WTC11 (cell line): ENCODE measurements around the gene ANTKMT. TPM values are rescaled to one million over a fixed set of nuclear protein-coding genes. Genes with fewer than 3 reads are reported as not detected.

Source experiments
- ATAC-seq: fragments of 200-7000 bp; cut with Tn5 transposase; 2 replicates; pipeline ENCODE4 v1.10.0; 2021; ENCODE audit warnings: mild to moderate bottlenecking, moderate library complexity
- CTCF ChIA-PET: fragments of 300-600 bp; sonication (Branson Sonifier 250); formaldehyde crosslinking; loops from one replicate; lab custom pipeline; 2021; ENCODE audit warnings: antibody characterized with exemption; lab: Charles Lee
- POLR2A ChIA-PET: fragments of 350-600 bp; sonication (Branson Sonifier 250); formaldehyde crosslinking; loops from one replicate; lab custom pipeline; 2021; ENCODE audit warnings: antibody characterized with exemption; lab: Charles Lee
- DNase-seq: peaks from one replicate; pipeline ENCODE4 v3.0.0; 2021; ENCODE audit warnings: low spot score
- H3K27ac Mint-ChIP-seq: 2 replicates; pipeline ENCODE4 v1.8.0; 2021; ENCODE audit warnings: mixed read lengths
- H3K27me3 Mint-ChIP-seq: 2 replicates; pipeline ENCODE4 v1.8.0; 2021; ENCODE audit warnings: low read depth, mild to moderate bottlenecking, moderate library complexity, mixed read lengths
- H3K36me3 Mint-ChIP-seq: 2 replicates; pipeline ENCODE4 v1.8.0; 2021; ENCODE audit warnings: mixed read lengths
- H3K4me1 Mint-ChIP-seq: 2 replicates; pipeline ENCODE4 v1.8.0; 2022; ENCODE audit warnings: mixed read lengths
- H3K4me3 Mint-ChIP-seq: 2 replicates; pipeline ENCODE4 v1.8.0; 2021; ENCODE audit warnings: mild to moderate bottlenecking, moderate library complexity, mixed read lengths
- H3K9me3 Mint-ChIP-seq: 2 replicates; pipeline ENCODE4 v1.8.0; 2021; ENCODE audit warnings: mixed read lengths
- ELF4 ChIP-seq: sonication (generic); formaldehyde crosslinking; IDR thresholded peaks from 2 replicates; pipeline ENCODE4 v1.8.1; 2022; ENCODE audit warnings: low read depth, mild to moderate bottlenecking, moderate library complexity, missing genetic modification reagents
- EMX1 ChIP-seq: fragments of 250-450 bp; sonication (Bioruptor Pico); IDR thresholded peaks from 2 replicates; pipeline ENCODE4 v1.8.0; 2021; ENCODE audit warnings: mild to moderate bottlenecking
- ETV6 ChIP-seq: sonication (generic); formaldehyde crosslinking; IDR thresholded peaks from 2 replicates; pipeline ENCODE4 v1.8.1; 2022; ENCODE audit warnings: mild to moderate bottlenecking, missing genetic modification reagents
- FOXP1 ChIP-seq: sonication (generic); formaldehyde crosslinking; IDR thresholded peaks from 2 replicates; pipeline ENCODE4 v1.8.0; 2022; ENCODE audit warnings: missing genetic modification reagents, mild to moderate bottlenecking, moderate library complexity, borderline replicate concordance
- HMGA2 ChIP-seq: fragments of 250-450 bp; sonication (Bioruptor Pico); IDR thresholded peaks from 2 replicates; pipeline ENCODE4 v1.4.0; 2021; ENCODE audit warnings: mild to moderate bottlenecking, moderate library complexity
- IRF2 ChIP-seq: sonication (generic); formaldehyde crosslinking; IDR thresholded peaks from 2 replicates; pipeline ENCODE4 v1.8.0; 2022; ENCODE audit warnings: low read depth, missing genetic modification reagents, borderline replicate concordance
- JAZF1 ChIP-seq: fragments of 250-450 bp; sonication (Bioruptor Pico); IDR thresholded peaks from 2 replicates; pipeline ENCODE4 v1.9.0; 2021; ENCODE audit warnings: moderate library complexity, mild to moderate bottlenecking, inconsistent platforms
- MXD4 ChIP-seq: fragments of 250-450 bp; sonication (Bioruptor Pico); IDR thresholded peaks from 2 replicates; pipeline ENCODE4 v1.8.0; 2021; ENCODE audit warnings: mild to moderate bottlenecking, moderate library complexity, borderline replicate concordance
- NFYB ChIP-seq: sonication (generic); formaldehyde crosslinking; conservative IDR thresholded peaks from 2 replicates; pipeline ENCODE4 v1.8.0; 2022; ENCODE audit warnings: low read depth, missing genetic modification reagents
- OVOL2 ChIP-seq: fragments of 250-450 bp; sonication (Bioruptor Pico); IDR thresholded peaks from 2 replicates; pipeline ENCODE4 v1.9.0; 2021; ENCODE audit warnings: mild to moderate bottlenecking, borderline replicate concordance
- SMAD4 ChIP-seq: sonication (generic); formaldehyde crosslinking; IDR thresholded peaks from 2 replicates; pipeline ENCODE4 v1.8.0; 2022; ENCODE audit warnings: mild to moderate bottlenecking, missing genetic modification reagents
- TEAD4 ChIP-seq: sonication (generic); formaldehyde crosslinking; IDR thresholded peaks from 2 replicates; pipeline ENCODE4 v1.8.0; 2022; ENCODE audit warnings: mild to moderate bottlenecking, missing genetic modification reagents
- ZBTB21 ChIP-seq: sonication (generic); formaldehyde crosslinking; IDR thresholded peaks from 2 replicates; pipeline ENCODE4 v1.8.1; 2023; ENCODE audit warnings: mild to moderate bottlenecking, missing genetic modification reagents, borderline replicate concordance
- ZNF232 ChIP-seq: sonication (generic); formaldehyde crosslinking; IDR thresholded peaks from 2 replicates; pipeline ENCODE4 v1.8.0; 2022; ENCODE audit warnings: mild to moderate bottlenecking, missing genetic modification reagents
- ZNF671 ChIP-seq: fragments of 250-450 bp; sonication (Bioruptor Pico); IDR thresholded peaks from 2 replicates; pipeline ENCODE4 v1.8.0; 2021; ENCODE audit warnings: mild to moderate bottlenecking
- total RNA-seq: library from RNA; stranded (reverse); gene quantifications from 3 replicates; pipeline ENCODE4 v1.2.3, GENCODE V29; 2021
- TF ChIP-seq, protein P1 (sequence below): sonication (generic); formaldehyde crosslinking; IDR thresholded peaks from 2 replicates; pipeline ENCODE4 v1.8.1; 2022; ENCODE audit warnings: missing genetic modification reagents, borderline replicate concordance
- TF ChIP-seq, protein P2 (sequence below): sonication (generic); formaldehyde crosslinking; IDR thresholded peaks from 2 replicates; pipeline ENCODE4 v1.8.0; 2023; ENCODE audit warnings: missing genetic modification reagents
- TF ChIP-seq, protein P3 (sequence below): sonication (generic); formaldehyde crosslinking; IDR thresholded peaks from 2 replicates; pipeline ENCODE4 v1.8.1; 2023; ENCODE audit warnings: mild to moderate bottlenecking, missing genetic modification reagents, moderate library complexity

The ANTKMT gene
- total RNA-seq, 1 experiment from 2014 or later = 40.6 TPM

DNA sequence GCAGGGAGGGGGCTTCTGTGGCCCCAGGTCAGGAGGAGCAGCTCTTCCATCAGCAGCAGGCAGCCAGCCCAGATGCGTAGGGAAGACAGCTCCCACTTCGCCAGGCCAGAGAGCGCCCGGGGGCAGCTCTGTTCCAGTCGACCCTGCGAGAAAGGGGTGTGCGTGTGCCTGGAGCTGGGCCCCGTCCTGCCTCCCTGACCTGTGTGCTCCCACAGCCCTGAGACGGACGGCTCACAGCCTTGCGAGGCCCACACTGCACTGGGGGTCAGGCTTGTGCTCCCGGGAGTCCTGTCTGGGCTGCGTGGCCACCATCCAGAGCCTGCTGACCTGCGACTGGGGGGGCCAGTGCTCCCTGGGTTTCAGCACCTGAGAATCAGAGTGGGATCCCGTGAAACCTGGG, 39.1 kb downstream of the ANTKMT start:
- POLR2A ChIA-PET = no interaction called here
- Mint-ChIP-seq H3K4me3 (no peak overlapping the region), H3K4me1 (no peaks in the 10 kb centered on the region), H3K9me3 (peaks cover 5% of the 10 kb centered on the region), H3K36me3 (no peaks in the 10 kb centered on the region; the same call in 1 of the 2 replicates), H3K27ac (no peak overlapping the region), H3K27me3 (peaks cover 6% of the 10 kb centered on the region; the same call in 1 of the 2 replicates)
- CTCF ChIA-PET = interaction anchor here (0.9 to 1.6 kb wide), 6 partner anchors 14 to 47 kb away, joined by 3 to 4 read pairs (median 4); partner anchors contain the start of gene CIAO3
- ATAC-seq = no peak
- TF ChIP-seq, protein P1, sequence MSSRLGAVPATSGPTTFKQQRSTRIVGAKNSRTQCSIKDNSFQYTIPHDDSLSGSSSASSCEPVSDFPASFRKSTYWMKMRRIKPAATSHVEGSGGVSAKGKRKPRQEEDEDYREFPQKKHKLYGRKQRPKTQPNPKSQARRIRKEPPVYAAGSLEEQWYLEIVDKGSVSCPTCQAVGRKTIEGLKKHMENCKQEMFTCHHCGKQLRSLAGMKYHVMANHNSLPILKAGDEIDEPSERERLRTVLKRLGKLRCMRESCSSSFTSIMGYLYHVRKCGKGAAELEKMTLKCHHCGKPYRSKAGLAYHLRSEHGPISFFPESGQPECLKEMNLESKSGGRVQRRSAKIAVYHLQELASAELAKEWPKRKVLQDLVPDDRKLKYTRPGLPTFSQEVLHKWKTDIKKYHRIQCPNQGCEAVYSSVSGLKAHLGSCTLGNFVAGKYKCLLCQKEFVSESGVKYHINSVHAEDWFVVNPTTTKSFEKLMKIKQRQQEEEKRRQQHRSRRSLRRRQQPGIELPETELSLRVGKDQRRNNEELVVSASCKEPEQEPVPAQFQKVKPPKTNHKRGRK (CRISPR knock-in tag) = no peak
- TF ChIP-seq HMGA2 (CRISPR knock-in tag) (no peak), IRF2 (CRISPR knock-in tag) (no peak), ZNF671 (CRISPR knock-in tag) (no peak), NFYB (CRISPR knock-in tag) (no peak)
- TF ChIP-seq, protein P2, sequence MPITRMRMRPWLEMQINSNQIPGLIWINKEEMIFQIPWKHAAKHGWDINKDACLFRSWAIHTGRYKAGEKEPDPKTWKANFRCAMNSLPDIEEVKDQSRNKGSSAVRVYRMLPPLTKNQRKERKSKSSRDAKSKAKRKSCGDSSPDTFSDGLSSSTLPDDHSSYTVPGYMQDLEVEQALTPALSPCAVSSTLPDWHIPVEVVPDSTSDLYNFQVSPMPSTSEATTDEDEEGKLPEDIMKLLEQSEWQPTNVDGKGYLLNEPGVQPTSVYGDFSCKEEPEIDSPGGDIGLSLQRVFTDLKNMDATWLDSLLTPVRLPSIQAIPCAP (CRISPR knock-in tag) = no peak
- no peak for DNase-seq

DNA sequence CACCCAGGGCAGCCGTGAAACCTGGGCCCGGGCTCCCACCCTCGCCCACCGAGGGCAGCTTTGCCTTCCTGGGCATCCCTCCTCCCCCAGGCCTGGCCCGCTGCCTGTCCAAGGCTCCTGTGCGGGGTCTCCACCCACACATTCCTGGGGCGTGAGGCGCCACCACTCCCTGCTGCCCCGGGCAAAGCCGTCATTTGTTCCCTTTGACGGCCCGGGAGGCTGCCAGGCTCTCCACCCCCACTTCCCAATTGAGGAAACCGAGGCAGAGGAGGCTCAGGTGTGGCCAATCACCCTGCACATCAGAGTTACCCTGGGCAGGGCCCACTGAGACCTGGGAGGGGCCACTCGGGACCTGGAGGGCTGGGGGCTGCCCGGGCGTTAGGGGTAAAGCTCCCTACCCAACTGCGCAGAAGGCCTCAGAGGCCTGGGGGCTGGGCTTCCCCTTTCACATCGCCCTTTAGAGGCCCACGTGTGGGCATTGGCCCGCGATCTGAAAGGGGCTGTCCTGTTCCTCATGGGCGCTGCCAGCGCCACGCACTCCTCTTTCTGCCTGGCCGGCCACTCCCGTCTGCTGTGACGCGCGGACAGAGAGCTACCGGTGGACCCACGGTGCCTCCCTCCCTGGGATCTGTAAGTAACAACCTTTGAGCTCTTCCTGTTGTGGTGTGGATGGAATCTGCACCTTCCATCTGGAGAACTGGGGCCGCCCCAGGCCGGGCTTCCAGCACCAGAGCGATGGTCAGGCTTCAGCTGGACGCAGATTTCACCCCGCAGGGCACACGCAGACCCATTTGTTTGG, 39.8 kb downstream of the ANTKMT start, which contains the start of gene MSLN:
Gene MSLN, plus strand, starts transcription at position 190 of the 799 bp plus-strand sequence. CDS start 1,947 bp downstream, outside the sequence.
- Mint-ChIP-seq H3K4me1 (no peaks in the 10 kb centered on the region), H3K27ac (peak within 1 kb of the TSS; percentile 60; the same call in 1 of the 2 replicates), H3K27me3 (peaks cover 6% of the 10 kb centered on the region; the same call in 1 of the 2 replicates), H3K36me3 (no peaks in the 10 kb centered on the region; the same call in 1 of the 2 replicates), H3K4me3 (no peak within 1 kb of the TSS), H3K9me3 (peaks cover 5% of the 10 kb centered on the region)
- ATAC-seq (no peak), DNase-seq (no peak)
- TF ChIP-seq ETV6 (CRISPR knock-in tag) = no peak
- ChIA-PET POLR2A (interaction anchor here (0.7 kb wide), 1 partner anchor 20 kb away, joined by 3 read pairs; the partner anchor contains the start of gene CIAO3), CTCF (interaction anchor here (0.7 to 2.2 kb wide), 8 partner anchors 9 to 297 kb away, joined by 3 to 11 read pairs (median 4); partner anchors contain the start of genes CHTF18, CIAO3 and RPUSD1)

DNA sequence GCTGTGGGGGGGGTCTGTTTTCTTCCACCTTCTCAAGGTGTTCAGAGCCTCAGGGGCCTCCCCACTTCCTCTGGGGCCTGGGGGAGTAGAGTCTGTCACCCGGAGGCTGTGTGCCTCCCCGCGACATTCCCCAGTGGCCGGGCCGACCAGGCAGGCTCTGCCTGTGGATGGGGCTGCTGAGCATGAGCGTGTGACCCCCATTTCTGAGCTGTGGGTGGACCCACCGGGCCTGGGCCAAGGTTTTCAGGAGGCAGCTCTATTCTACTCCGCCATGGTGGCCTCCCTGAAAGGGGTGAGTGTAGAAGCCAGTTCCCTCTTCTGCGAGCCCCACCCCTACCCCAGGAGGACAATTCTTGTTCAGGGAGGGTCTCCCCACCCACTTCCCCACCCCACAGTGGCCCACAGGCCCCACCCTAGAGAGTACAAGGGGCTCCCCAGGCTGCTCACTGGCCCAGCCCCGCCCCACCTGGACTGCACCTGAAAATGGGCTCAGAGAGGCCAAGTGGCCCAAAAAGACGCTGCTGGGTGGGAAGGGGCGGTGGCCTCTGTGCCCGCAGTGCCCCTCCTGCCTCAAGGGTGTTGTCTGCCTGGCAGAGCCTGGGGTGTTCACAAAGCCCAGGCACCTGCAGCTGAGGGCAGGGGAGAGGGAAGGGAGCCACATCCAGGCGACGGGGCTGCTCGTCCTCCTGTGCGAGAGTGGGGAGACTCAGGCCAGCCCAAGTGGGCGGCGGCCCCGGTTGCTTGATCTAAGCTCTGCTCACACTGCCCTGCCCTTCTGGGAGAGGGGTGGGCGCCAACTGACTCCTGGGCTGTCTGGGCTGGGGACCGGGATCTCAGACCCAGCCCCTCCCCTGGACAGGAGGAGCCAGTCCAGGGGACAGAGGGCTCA, 40.9 kb downstream of the ANTKMT start:
- no peaks in the 10 kb centered on the region for H3K4me1 Mint-ChIP-seq
- H3K36me3 Mint-ChIP-seq = no peaks in the 10 kb centered on the region
- no peak overlapping the region for H3K4me3 Mint-ChIP-seq
- no peaks in the 10 kb centered on the region for H3K27me3 Mint-ChIP-seq
- peak; percentile 29; the same call in 1 of the 2 replicates for ATAC-seq
- POLR2A ChIA-PET = no interaction called here
- H3K27ac Mint-ChIP-seq = no peak overlapping the region
- CTCF ChIA-PET = interaction anchor here (0.6 to 2.2 kb wide), 9 partner anchors 11 to 296 kb away, joined by 3 to 11 read pairs (median 3); partner anchors contain the start of genes CHTF18, CIAO3 and RPUSD1
- no peak for DNase-seq
- TF ChIP-seq MXD4 (CRISPR knock-in tag) (no peak), NFYB (CRISPR knock-in tag) (no peak), FOXP1 (CRISPR knock-in tag) (0 out of 2 replicates have a peak, but pooled peaks have one; percentile 47), EMX1 (no peak)
- no peaks in the 10 kb centered on the region for H3K9me3 Mint-ChIP-seq

DNA sequence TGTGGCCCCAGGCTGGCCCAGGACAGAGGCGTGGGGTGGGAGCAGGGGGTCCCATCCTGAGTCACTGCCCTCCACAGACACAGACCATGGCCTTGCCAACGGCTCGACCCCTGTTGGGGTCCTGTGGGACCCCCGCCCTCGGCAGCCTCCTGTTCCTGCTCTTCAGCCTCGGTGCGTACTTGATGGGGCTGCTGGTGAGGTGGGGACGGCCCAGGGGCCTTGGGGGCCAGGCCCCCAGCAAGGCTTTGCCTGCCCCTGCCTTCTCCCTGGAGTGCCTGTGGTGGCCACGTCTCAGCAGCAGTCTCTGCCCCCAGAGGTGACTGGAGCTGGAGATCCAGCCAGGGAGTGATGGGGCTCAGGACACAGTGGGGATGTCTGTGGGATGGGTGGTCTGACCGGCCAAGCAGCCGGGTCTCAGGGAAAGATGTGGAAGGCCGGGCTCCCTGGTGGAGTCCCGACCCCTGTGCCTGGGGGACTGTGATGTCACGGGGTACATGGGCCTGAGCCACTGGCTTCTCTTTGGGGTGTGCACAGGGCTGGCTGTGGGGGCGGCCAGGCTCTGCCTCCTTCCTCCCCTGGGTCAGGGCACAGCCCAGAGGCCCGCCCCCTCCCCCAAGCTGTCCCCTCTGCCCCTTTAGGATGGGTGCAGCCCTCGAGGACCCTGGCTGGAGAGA, 41.8 kb downstream of the ANTKMT start:
- H3K36me3 Mint-ChIP-seq = no peaks in the 10 kb centered on the region
- DNase-seq (no peak), ATAC-seq (no peak)
- CTCF ChIA-PET = interaction anchor here (1.0 to 2.2 kb wide), 5 partner anchors 12 to 295 kb away, joined by 3 to 11 read pairs (median 4); partner anchors contain the start of gene CIAO3
- H3K27me3 Mint-ChIP-seq = no peaks in the 10 kb centered on the region
- POLR2A ChIA-PET = no interaction called here
- no peaks in the 10 kb centered on the region for H3K9me3 Mint-ChIP-seq
- no peaks in the 10 kb centered on the region for H3K4me1 Mint-ChIP-seq
- no peak overlapping the region for H3K27ac Mint-ChIP-seq
- no peak overlapping the region for H3K4me3 Mint-ChIP-seq
- TF ChIP-seq OVOL2 (CRISPR knock-in tag) (no peak), ZBTB21 (no peak), SMAD4 (CRISPR knock-in tag) (no peak), HMGA2 (CRISPR knock-in tag) (no peak), ZNF232 (CRISPR knock-in tag) (no peak), ELF4 (CRISPR knock-in tag) (no peak), FOXP1 (CRISPR knock-in tag) (no peak), JAZF1 (CRISPR knock-in tag) (no peak), TEAD4 (CRISPR knock-in tag) (no peak)
- TF ChIP-seq, protein P1 (CRISPR knock-in tag) = no peak
- TF ChIP-seq, protein P3, sequence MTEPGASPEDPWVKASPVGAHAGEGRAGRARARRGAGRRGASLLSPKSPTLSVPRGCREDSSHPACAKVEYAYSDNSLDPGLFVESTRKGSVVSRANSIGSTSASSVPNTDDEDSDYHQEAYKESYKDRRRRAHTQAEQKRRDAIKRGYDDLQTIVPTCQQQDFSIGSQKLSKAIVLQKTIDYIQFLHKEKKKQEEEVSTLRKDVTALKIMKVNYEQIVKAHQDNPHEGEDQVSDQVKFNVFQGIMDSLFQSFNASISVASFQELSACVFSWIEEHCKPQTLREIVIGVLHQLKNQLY = no peak
